ENCODE results near the gene SVOP.

Gene SVOP

GRCh38 chr12:108930155-108930554, 90.7 kb downstream of the SVOP start:
- DNase-seq = no peak

- no peak for DNase-seq
These were observed 92.2 kb downstream of the SVOP start for GRCh38 chr12:108928695-108929094.

GRCh38 chr12:108922918-108923317, 98.0 kb downstream of the SVOP start:
- no peak for DNase-seq

- no peak for DNase-seq
These were observed 98.9 kb downstream of the SVOP start for GRCh38 chr12:108921946-108922345.

- no peak for DNase-seq
These were observed 101.8 kb downstream of the SVOP start for GRCh38 chr12:108918960-108919642.

- DNase-seq = no peak
These were observed 102.7 kb downstream of the SVOP start for GRCh38 chr12:108918206-108918605.

GRCh38 chr12:108916336-108916735, 104.5 kb downstream of the SVOP start:
- DNase-seq = no peak

GRCh38 chr12:108915632-108916133, 105.2 kb downstream of the SVOP start:
- no peak for DNase-seq

GRCh38 chr12:108914121-108914531, 106.7 kb downstream of the SVOP start:
- no peak for DNase-seq

GRCh38 chr12:108912361-108912760, 108.5 kb downstream of the SVOP start:
- no peak for DNase-seq

- DNase-seq = no peak
These were observed 109.0 kb downstream of the SVOP start for GRCh38 chr12:108911915-108912314.

- DNase-seq = no peak
These were observed 110.5 kb downstream of the SVOP start for GRCh38 chr12:108910336-108910735.

GRCh38 chr12:108907839-108908351, 113.0 kb downstream of the SVOP start:
- DNase-seq = no peak

- DNase-seq = no peak
These were observed 113.9 kb downstream of the SVOP start for GRCh38 chr12:108906971-108907370.

- DNase-seq = no peak
These were observed 115.1 kb downstream of the SVOP start for GRCh38 chr12:108905725-108906124.

GRCh38 chr12:108899145-108899544, 121.7 kb downstream of the SVOP start:
- DNase-seq = no peak

- no peak for DNase-seq
These were observed 124.1 kb downstream of the SVOP start for GRCh38 chr12:108896817-108897216.

- no peak for DNase-seq
These were observed 124.5 kb downstream of the SVOP start for GRCh38 chr12:108896336-108896735.

GRCh38 chr12:108895220-108895802, 125.6 kb downstream of the SVOP start:
- no peak for DNase-seq

- DNase-seq = no peak
These were observed 130.7 kb downstream of the SVOP start for GRCh38 chr12:108890208-108890607.

GRCh38 chr12:108888031-108888430, 132.8 kb downstream of the SVOP start:
- no peak for DNase-seq

- DNase-seq = no peak
These were observed 133.8 kb downstream of the SVOP start for GRCh38 chr12:108886873-108887629.

- peak; percentile 74 for DNase-seq
These were observed 136.5 kb downstream of the SVOP start for GRCh38 chr12:108884116-108885012.

Data from CD4-positive, alpha-beta T cell treated with Interferon gamma for 1 hour (primary cell).